GM12878 (cell line): ENCODE results near the gene IGSF8. TPM values are rescaled to one million over a fixed set of nuclear protein-coding genes. Genes with fewer than 3 reads are reported as not detected.
A peak's percentile ranks its signal among the peaks of the same experiment; 100 is the strongest.

Source experiments
- ATAC-seq: fragments of 200-7000 bp; cut with Tn5 transposase; 3 replicates; pipeline ENCODE4 v1.9.1; 2020; ENCODE audit warnings: mild to moderate bottlenecking, moderate library complexity
- BruUV-seq: library from RNA; stranded (reverse); fragments of 400-500 nt; replicated peaks from 2 replicates; lab custom pipeline; 2021; lab: Mats Ljungman, UMichigan
- CTCF ChIA-PET: fragments of 300-600 bp; sonication (Branson Sonifier 250); formaldehyde crosslinking; extraction: SDS; loops from one replicate; lab custom pipeline; 2021; ENCODE audit warnings: inconsistent platforms; lab: Yijun Ruan, JAX
- POLR2A ChIA-PET: fragments of 350-600 bp; formaldehyde crosslinking; extraction: SDS; loops from one replicate; lab custom pipeline; 2021; ENCODE audit warnings: inconsistent platforms; lab: Charles Lee
- RAD21 ChIA-PET: fragments of 300-600 bp; sonication (Branson Sonifier 250); formaldehyde crosslinking; loops from one replicate; lab custom pipeline; 2023; ENCODE audit warnings: antibody characterized with exemption; ENCODE audit not compliant: unreplicated experiment; lab: Charles Lee
- SMC1A ChIA-PET: fragments of 300-600 bp; sonication (Branson Sonifier 250); formaldehyde crosslinking; loops from one replicate; lab custom pipeline; 2023; ENCODE audit not compliant: unreplicated experiment, uncharacterized antibody; lab: Charles Lee
- DNase-seq: peaks from one replicate; pipeline ENCODE4 v3.0.0-alpha.2; 2011; ENCODE audit warnings: low read depth, low spot score
- FAIRE-seq: peaks from 3 replicates; lab custom pipeline; 2011; peaks lifted over from hg19 to GRCh38; lab: Jason Lieb, UNC
- H2AFZ ChIP-seq: 2 replicates; pipeline ENCODE4 v1.6.0; 2011; ENCODE audit warnings: low read depth, low read length, control low read depth; ENCODE audit not compliant: control insufficient read depth
- H3K27ac ChIP-seq: 2 replicates; pipeline ENCODE4 v1.5.1; 2011; ENCODE audit warnings: control low read depth; ENCODE audit not compliant: control insufficient read depth, insufficient read depth
- H3K27me3 ChIP-seq, 2 experiments: replicated peaks in 1 of 2; 2 replicates each; pipeline versions ENCODE4 v1.6.0 to v1.6.1; 2011; ENCODE audit warnings: low read length in 1 of 2; ENCODE audit not compliant: control insufficient read depth in 2 of 2, insufficient read depth in 2 of 2
- H3K36me3 ChIP-seq, 2 experiments: 2 replicates each; pipeline ENCODE4 v1.5.1; 2011; ENCODE audit warnings: low read length in 1 of 2; ENCODE audit not compliant: control insufficient read depth in 2 of 2, insufficient read depth in 2 of 2
- H3K4me1 ChIP-seq: 2 replicates; pipeline ENCODE4 v1.6.1; 2011; ENCODE audit warnings: mild to moderate bottlenecking, low read length, moderate library complexity, mixed read lengths; ENCODE audit not compliant: control insufficient read depth, insufficient read depth
- H3K4me2 ChIP-seq: 2 replicates; pipeline ENCODE4 v1.6.0; 2011; ENCODE audit warnings: control low read depth; ENCODE audit not compliant: control insufficient read depth, insufficient read depth
- H3K4me3 ChIP-seq: fragments of 200-600 bp; sonication (generic); 2 replicates; pipeline ENCODE4 v1.5.1; 2016
- H3K79me2 ChIP-seq: 2 replicates; pipeline ENCODE4 v1.6.0; 2011; ENCODE audit warnings: low read length; ENCODE audit not compliant: control insufficient read depth, insufficient read depth
- H3K9ac ChIP-seq: 2 replicates; pipeline ENCODE4 v1.8.0; 2011; ENCODE audit warnings: low read length, control low read depth, mixed read lengths; ENCODE audit not compliant: control insufficient read depth, insufficient read depth
- H3K9me3 ChIP-seq: replicated peaks from 3 replicates; pipeline ENCODE4 v1.5.1; 2011; ENCODE audit warnings: mild to moderate bottlenecking, low read length; ENCODE audit not compliant: control insufficient read depth, insufficient read depth
- H4K20me1 ChIP-seq: 2 replicates; pipeline ENCODE4 v1.6.0; 2011; ENCODE audit not compliant: control insufficient read depth, insufficient read depth
- BCL3 ChIP-seq: IDR thresholded peaks from 2 replicates; pipeline ENCODE4 v1.6.1; 2011; ENCODE audit warnings: borderline replicate concordance, low read depth, mild to moderate bottlenecking, moderate library complexity, low read length; ENCODE audit not compliant: insufficient read depth, poor library complexity, severe bottlenecking
- BMI1 ChIP-seq: fragments of 450-650 bp; IDR thresholded peaks from 2 replicates; pipeline ENCODE4 v1.6.1; 2016; ENCODE audit warnings: mild to moderate bottlenecking, moderate library complexity, borderline replicate concordance
- CREM ChIP-seq: IDR thresholded peaks from 2 replicates; pipeline ENCODE4 v1.6.1; 2014; ENCODE audit warnings: antibody characterized with exemption, low read depth
- ESRRA ChIP-seq: IDR thresholded peaks from 2 replicates; pipeline ENCODE4 v1.6.1; 2012; ENCODE audit warnings: mild to moderate bottlenecking, low read length, improper control_type of control experiment
- FOS ChIP-seq: IDR thresholded peaks from 3 replicates; pipeline ENCODE4 v1.6.1; 2011; ENCODE audit warnings: borderline replicate concordance; ENCODE audit not compliant: insufficient read length; ENCODE audit errors: extremely low read depth
- KLF5 ChIP-seq: fragments of 450-650 bp; IDR thresholded peaks from 2 replicates; pipeline ENCODE4 v1.6.1; 2014; ENCODE audit warnings: mild to moderate bottlenecking; ENCODE audit not compliant: partially characterized antibody
- PAX8 ChIP-seq: fragments of 450-650 bp; IDR thresholded peaks from 2 replicates; pipeline ENCODE4 v1.6.1; 2017; ENCODE audit warnings: mild to moderate bottlenecking, moderate library complexity
- RFX5 ChIP-seq: IDR thresholded peaks from 2 replicates; pipeline ENCODE4 v1.6.1; 2011; ENCODE audit warnings: low read depth, low read length, improper control_type of control experiment
- SMARCA5 ChIP-seq: fragments of 450-650 bp; IDR thresholded peaks from 2 replicates; pipeline ENCODE4 v1.6.1; 2017; ENCODE audit warnings: mild to moderate bottlenecking
- STAT3 ChIP-seq: IDR thresholded peaks from 2 replicates; pipeline ENCODE4 v1.6.1; 2011; ENCODE audit warnings: low read depth, low read length, improper control_type of control experiment
- YBX1 ChIP-seq: fragments of 450-650 bp; IDR thresholded peaks from 2 replicates; pipeline ENCODE4 v1.6.1; 2016; ENCODE audit warnings: antibody characterized with exemption
- ZZZ3 ChIP-seq: IDR thresholded peaks from 2 replicates; pipeline ENCODE4 v1.6.1; 2011; ENCODE audit warnings: low read depth; ENCODE audit not compliant: control insufficient read depth, insufficient read length
- WGBS: methylation state at CpG from one replicate; pipeline ENCODE4 v1.1.6; 2016; ENCODE audit warnings: low lambda C conversion rate; ENCODE audit not compliant: insufficient replicate concordance, insufficient coverage; ENCODE audit errors: missing lambda C conversion rate; 5-methylcytosine and 5-hydroxymethylcytosine counted together
- in situ Hi-C: fragments of 300-500 bp; cut with MboI; formaldehyde crosslinking; loops from 9 replicates; pipeline ENCODE4 v1.14.3; 2018; ENCODE audit warnings: mixed read lengths
- intact Hi-C: fragments of 100-400 bp; cut with micrococcal nuclease; formaldehyde crosslinking; loops from one replicate; pipeline ENCODE4 v1.14.2; 2022; ENCODE audit not compliant: unreplicated experiment
- polyA plus RNA-seq, 11 experiments: library from polyadenylated mRNA; depleted of rRNA in 4 of 11; unstranded in 6 of 11; stranded (reverse) in 5 of 11; fragments of >200 nt; fragmentation: Nextera tagmentation in 4 of 11; fragmentation: Illumina TruSeq in 1 of 11; extraction: Ambion mirVana in 4 of 11; extraction: Trizol in 1 of 11; gene quantifications; 1 replicate in 1 of 11; 2 replicates in 10 of 11; pipeline versions ENCODE4 v1.2.1 to v1.2.3, GENCODE V29; 2011 to 2016; ENCODE audit warnings: inconsistent platforms in 2 of 11, missing spikeins in 2 of 11, low read depth in 1 of 11
- total RNA-seq, 4 experiments: library from RNA; depleted of rRNA in 3 of 4; stranded (reverse); fragments of >200 nt in 3 of 4; fragmentation: Illumina TruSeq in 1 of 4; extraction: Trizol in 1 of 4; gene quantifications; 2 replicates each; pipeline versions ENCODE4 v1.2.1 to v1.2.3, GENCODE V29; 2013 to 2021
- TF ChIP-seq, protein P1 (sequence below): fragments of 150-350 bp; IDR thresholded peaks from 2 replicates; pipeline ENCODE4 v1.6.1; 2014; ENCODE audit warnings: mild to moderate bottlenecking, low read depth, low read length

The IGSF8 gene
- total and polyA plus RNA-seq, 10 of the 15 experiments (the other 5 are each of a cell fraction or from before 2014, with no cell fraction given): 0.64 to 24.7 (median 13.9) TPM

- ATAC-seq: no peak; the same call in 2 of the 3 replicates
- no peaks in the 10 kb centered on the region for H3K79me2 ChIP-seq
- H2AFZ ChIP-seq: peak within 1 kb of the TSS; percentile 70
- no peak for FAIRE-seq
- ChIA-PET CTCF (interaction anchor here (30.2 to 49.8 kb wide), 2 partner anchors 11 to 15 kb away, joined by 1035 read pairs; partner anchors contain the start of genes IGSF8, KCNJ10 and KCNJ9), POLR2A (interaction anchor here (1.4 kb wide), 1 partner anchor 17 kb away, joined by 3 read pairs; no protein-coding TSS in a partner anchor), RAD21 (interaction anchor here (1.0 kb wide), 1 partner anchor 9 kb away, joined by 3 read pairs; no protein-coding TSS in a partner anchor), SMC1A (interaction anchor here (1.2 to 1.3 kb wide), 2 partner anchors 8 to 23 kb away, joined by 3 read pairs; no protein-coding TSS in a partner anchor)
- no peak for DNase-seq
- H3K9me3 ChIP-seq: no peaks in the 10 kb centered on the region
- intact Hi-C loops (no loop called here), in situ Hi-C loops (no loop called here)
- peak within 1 kb of the TSS; percentile 88 for H3K4me2 ChIP-seq
- no peak within 1 kb of the TSS for H3K27ac ChIP-seq
- no TSS peak for BruUV-seq
- WGBS: 20% methylated on average over 22 of the region's 32 CpGs
- no peaks in the 10 kb centered on the region for H4K20me1 ChIP-seq
- no peak for TF ChIP-seq SMARCA5
- no peak for TF ChIP-seq CREM
- no peak within 1 kb of the TSS; the same call in 1 of the 2 replicates for H3K9ac ChIP-seq
- no peaks in the 10 kb centered on the region for H3K36me3 ChIP-seq
- H3K4me1 ChIP-seq: peaks cover 18% of the 10 kb centered on the region
- peaks cover 2 to 6% of the 10 kb centered on the region in 2 experiments for H3K27me3 ChIP-seq
- H3K4me3 ChIP-seq: peak within 1 kb of the TSS; percentile 59
These were observed 28.8 kb downstream of the IGSF8 start, which contains the start of gene KCNJ10 for GRCh38 chr1:160069460-160070231. KCNJ10 (minus strand) TSS chr1:160070160; CDS start chr1:160042532, 27,628 bp downstream.

DNA sequence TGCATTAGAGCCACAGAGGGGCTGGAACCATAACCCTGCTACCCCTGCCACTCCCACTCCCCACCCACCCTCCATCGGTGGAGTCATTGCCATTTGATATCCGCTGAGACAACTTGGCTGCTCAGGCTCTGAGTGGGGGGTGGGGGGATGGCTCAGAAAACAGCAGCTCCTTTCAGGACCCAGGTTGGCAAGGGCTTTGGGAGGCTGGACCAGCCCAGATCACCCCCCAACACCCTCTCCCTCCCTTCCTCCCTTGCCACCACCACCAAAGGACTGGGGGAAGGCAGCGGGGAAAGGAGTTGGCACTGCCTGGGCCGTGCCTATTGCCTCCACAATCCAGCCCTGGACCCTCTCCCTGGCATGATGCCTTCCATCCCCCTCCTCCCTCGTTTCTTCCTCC lies 30.2 kb downstream of the IGSF8 start:
- SMC1A ChIA-PET: interaction anchor here (0.7 to 1.2 kb wide), 2 partner anchors 22 to 266 kb away, joined by 3 read pairs; no protein-coding TSS in a partner anchor
- intact Hi-C loops: no loop called here
- FAIRE-seq: no peak
- no peak for TF ChIP-seq ZZZ3
- TF ChIP-seq, protein P1, sequence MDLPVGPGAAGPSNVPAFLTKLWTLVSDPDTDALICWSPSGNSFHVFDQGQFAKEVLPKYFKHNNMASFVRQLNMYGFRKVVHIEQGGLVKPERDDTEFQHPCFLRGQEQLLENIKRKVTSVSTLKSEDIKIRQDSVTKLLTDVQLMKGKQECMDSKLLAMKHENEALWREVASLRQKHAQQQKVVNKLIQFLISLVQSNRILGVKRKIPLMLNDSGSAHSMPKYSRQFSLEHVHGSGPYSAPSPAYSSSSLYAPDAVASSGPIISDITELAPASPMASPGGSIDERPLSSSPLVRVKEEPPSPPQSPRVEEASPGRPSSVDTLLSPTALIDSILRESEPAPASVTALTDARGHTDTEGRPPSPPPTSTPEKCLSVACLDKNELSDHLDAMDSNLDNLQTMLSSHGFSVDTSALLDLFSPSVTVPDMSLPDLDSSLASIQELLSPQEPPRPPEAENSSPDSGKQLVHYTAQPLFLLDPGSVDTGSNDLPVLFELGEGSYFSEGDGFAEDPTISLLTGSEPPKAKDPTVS: no peak
- no peak for TF ChIP-seq YBX1
- TF ChIP-seq BMI1: no peak
- TF ChIP-seq BCL3: no peak
- no peak for TF ChIP-seq STAT3
- TF ChIP-seq PAX8: no peak
- no peak for TF ChIP-seq CREM
- TF ChIP-seq ESRRA: no peak
- no peak for TF ChIP-seq FOS
- TF ChIP-seq RFX5: no peak
- TF ChIP-seq KLF5: no peak

More for the DNA sequence above, 30.2 kb downstream of the IGSF8 start:
- CTCF ChIA-PET: interaction anchor here (0.8 to 49.8 kb wide), 3 partner anchors 16 to 223 kb away, joined by 4 to 1035 read pairs (median 13); partner anchors contain the start of genes IGSF8, KCNJ10 and KCNJ9
- H3K4me1 ChIP-seq: peaks cover 18% of the 10 kb centered on the region
- RAD21 ChIA-PET: no interaction called here
- no peak for ATAC-seq
- no peaks in the 10 kb centered on the region for H3K79me2 ChIP-seq
- POLR2A ChIA-PET: interaction anchor here (1.2 kb wide), 1 partner anchor 23 kb away, joined by 3 read pairs; no protein-coding TSS in a partner anchor
- no peak for DNase-seq
- H3K9ac ChIP-seq: no peak overlapping the region
- no peaks in the 10 kb centered on the region for H3K36me3 ChIP-seq
- no peak overlapping the region for H3K4me2 ChIP-seq
- WGBS: 20% methylated on average over 5 of the region's 5 CpGs
- no peaks in the 10 kb centered on the region for H4K20me1 ChIP-seq
- peaks cover 4 to 14% of the 10 kb centered on the region in 2 experiments for H3K27me3 ChIP-seq
- in situ Hi-C loops: no loop called here
- BruUV-seq: no TSS peak
- H3K27ac ChIP-seq: no peak overlapping the region
- no peak overlapping the region for H3K4me3 ChIP-seq
- H3K9me3 ChIP-seq: no peaks in the 10 kb centered on the region
- no peak overlapping the region for H2AFZ ChIP-seq
